ENCODE measurements around the gene DMWD.
A peak's percentile ranks its signal among the peaks of the same experiment; 100 is the strongest.

The DMWD gene, protein sequence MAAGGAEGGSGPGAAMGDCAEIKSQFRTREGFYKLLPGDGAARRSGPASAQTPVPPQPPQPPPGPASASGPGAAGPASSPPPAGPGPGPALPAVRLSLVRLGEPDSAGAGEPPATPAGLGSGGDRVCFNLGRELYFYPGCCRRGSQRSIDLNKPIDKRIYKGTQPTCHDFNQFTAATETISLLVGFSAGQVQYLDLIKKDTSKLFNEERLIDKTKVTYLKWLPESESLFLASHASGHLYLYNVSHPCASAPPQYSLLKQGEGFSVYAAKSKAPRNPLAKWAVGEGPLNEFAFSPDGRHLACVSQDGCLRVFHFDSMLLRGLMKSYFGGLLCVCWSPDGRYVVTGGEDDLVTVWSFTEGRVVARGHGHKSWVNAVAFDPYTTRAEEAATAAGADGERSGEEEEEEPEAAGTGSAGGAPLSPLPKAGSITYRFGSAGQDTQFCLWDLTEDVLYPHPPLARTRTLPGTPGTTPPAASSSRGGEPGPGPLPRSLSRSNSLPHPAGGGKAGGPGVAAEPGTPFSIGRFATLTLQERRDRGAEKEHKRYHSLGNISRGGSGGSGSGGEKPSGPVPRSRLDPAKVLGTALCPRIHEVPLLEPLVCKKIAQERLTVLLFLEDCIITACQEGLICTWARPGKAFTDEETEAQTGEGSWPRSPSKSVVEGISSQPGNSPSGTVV

DNA sequence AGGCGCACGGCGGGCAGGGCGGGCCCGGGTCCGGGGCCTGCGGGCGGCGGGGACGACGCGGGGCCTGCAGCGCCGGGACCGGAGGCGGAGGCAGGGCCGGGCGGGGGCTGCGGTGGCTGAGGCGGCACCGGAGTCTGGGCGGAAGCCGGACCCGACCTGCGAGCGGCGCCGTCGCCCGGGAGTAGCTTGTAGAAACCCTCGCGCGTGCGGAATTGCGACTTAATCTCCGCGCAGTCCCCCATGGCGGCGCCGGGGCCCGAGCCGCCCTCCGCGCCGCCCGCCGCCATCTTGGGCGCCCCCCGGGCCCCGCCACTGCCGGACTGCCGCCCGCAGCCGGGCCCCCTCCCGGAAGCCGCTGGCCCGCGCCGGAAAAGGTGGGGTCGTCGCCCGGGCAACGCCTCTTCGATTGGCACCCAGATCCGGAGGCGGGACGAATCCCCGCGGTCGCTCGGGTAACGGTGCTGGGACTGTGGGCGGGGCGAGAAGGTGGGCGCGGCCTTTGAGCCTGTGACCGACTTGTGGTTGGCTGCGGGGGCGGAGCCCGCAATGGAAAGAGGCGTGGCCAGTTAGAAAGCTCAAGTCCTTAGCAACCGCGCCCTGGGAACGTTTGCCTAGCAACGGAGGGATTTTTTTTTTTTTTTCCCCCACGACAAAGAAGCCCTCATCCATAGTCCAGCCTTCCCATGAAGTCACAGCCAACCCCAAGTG is at the start of gene DMWD:
DMWD (minus strand) TSS at position 376 of the 708 bp plus-strand sequence; CDS start at position 287, 89 bp downstream.
- peak; percentile 98 to 100 (median 99) for DNase-seq

DNA sequence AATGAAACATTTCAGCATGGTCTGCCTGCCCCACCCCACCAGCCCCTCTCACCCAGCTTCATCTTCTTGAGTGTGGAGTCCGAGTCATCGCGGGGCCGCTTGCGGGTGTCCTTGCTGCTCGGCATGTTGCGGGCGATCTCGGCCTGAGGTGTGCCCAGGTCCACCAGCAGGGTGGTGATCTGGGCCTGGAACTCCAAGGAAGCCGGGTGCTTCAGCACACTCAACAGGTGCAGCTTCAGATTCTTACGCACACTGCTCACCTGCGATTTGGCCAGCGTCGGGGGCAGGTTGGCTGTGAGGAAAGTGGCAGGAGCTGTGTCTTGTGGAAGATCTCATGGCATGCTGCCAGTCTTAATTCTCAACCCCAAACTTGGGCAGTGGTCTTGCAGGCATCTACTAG is 49.6 kb upstream of the DMWD start:
- DNase-seq: no peak

DNA sequence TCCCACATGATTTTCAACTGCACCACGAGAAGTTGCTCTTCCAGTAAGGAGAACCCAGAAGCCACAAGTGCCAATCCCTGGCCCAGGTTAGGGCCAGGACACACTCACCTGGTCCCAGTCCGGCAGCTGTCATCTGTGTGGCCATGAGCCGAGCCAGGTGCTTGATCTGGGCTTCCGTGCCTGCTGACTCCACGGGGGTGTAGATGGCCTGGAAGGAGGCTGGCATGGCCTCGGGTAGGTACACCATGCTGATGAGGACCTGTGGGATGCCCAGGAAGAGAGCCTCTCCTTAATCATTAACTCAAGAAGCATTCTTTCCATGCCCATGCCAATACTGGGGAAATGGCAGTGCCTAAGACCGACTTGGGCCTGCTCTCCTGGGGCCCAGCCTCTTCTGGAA is 42.3 kb upstream of the DMWD start:
- no peak for DNase-seq

DNA sequence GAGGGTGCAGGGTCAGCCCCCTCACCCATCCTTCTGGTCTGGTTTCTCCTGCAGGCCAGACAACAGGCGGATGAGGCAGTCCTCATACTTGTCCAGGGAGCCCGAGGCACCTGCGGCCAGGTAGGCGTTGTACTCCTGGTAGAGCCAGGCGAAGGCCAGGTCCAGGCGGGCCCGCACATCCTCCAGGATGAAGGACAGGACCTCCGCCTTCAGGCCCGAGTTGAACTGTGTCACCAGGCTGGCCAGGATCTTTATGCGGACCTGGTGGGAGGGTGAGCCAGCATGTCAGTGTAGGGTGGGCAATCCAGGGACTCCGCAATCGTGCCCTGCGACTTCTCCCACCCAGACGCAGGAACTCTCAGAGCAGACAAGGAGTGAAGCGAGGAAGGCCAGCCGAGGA is 36.3 kb upstream of the DMWD start:
- DNase-seq: no peak

DNA sequence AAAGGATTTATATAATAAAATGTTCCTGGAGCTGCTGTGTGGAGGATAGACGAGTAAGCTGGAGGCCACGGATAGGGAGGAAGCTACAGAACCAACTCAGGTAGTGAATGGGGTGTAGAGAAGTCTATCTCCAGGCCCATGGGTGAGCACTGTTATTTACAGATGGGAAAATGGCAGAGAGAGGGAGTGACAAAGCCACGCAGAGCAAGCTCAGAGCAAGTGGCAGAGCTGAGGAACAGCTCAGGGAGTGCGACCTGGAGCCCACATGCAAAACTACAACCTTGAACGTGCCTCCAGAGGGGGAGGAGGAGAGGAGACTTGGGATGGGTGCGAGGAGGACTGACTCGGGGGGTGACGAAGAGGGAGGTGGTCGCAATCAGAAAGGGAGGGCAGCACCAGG is 35.9 kb upstream of the DMWD start:
- no peak for DNase-seq

DNA sequence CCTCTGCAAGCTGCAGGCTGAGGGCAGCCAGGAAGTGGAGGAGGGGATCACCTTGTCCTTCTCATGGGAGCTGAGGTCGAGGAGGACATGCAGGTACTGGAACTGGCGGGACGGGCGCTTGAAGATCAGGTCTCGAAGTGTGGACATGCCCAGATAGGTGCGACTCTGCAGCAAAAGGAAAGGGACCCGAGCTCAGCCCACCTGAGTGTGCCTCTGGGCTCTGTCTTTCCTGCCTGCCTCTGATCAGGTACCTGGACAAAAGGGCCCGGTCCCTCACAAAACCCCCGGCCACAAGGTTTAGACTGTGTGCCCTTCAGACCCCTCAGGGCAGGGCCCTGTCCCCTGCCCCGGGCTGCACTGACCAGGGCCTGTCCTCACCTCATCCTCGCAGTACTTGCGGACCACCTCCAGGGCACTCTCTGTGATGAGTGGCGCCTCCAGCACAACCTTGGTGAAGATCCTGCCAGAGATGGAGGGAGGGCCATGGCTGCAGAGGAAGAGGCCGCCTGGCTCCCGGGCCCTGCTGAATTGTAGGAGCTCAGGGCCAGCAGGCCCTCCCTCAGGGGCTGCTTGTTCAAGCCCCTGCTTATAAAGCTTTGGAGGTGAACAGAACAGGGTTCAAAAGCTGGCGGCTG is 34.9 kb upstream of the DMWD start:
- no peak for DNase-seq

DNA sequence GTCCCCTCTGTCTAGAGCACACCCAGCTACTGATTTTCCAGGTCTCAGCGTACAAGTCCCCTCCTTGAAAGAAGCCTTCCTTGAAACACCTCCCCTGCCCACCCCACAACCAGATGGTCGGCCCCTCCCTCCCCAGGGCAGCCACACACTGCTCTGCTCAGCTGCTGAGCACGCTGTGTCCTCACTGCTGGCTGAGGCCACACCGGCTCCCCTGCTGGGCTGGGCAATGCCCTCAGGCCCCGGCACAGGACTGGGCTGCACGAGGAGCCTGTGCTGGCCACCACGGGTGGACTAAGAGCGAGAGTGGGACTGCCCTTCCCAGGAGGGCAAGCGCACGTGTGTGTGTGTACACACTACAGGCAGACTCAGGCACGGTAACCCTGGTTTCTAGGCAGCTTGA is 34.3 kb upstream of the DMWD start:
- DNase-seq: no peak

DNA sequence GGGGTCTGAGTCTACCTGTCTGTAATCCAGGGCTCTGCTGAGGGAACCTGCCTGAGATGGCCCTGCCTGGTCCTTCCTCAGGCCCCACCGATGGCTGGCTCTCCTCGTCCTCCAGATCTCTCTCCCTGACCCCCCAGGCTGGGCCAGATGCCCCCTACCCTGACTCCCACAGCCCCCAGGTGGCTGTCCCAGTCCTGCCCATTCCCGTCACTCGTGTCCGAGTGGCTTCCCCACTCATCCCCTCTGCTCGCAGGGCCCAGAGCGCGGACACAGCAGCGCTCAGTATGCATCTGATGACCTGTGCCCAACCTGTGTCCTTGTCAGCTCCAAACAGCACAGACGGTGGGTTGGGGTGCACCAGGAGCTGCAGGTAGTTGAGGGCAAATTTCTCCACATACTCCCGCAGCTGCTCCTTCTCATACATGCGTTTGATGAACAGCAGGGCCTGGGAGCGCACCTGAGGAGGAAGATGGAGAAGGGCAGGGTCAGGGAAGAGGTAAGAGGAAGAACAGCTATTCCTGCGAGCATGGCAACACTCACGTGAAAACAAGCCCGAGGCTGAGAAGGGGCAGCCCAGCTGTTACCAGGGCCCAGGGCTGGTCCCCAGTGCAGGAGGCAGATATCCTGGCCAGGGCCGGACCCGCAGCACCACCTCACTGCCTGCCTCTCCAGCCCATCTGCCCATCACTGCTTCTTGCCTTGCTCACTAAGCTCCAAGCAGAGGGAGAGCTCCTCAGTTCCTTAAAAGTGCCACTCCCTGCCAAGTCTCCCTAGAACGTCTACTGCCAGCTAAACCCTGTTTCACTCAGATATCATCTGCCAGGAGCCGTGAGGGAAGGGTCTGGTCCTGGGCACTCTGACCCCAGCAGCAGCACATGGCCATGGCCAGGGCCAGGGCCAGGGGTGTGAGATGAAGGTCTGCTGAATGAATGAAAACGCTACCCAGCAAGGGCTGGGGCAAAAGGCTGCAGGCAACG is 33.6 kb upstream of the DMWD start:
- DNase-seq: no peak

DNA sequence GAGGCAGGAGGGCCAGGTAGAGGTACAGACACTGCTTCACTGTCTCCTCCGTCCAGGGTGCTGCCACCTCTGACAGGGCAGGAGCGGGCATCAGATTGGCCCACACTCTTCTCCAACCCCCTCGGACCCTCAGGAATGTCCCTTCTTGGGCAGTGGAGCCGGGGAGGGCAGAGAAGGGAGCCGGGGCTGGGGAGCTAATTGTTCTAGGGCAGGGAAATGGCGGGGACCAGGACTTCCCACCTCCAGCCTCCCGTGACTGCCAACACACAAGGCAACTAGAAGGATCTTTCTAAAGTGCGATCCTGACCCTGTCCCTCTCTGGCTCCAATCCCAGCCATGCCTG is 32.6 kb upstream of the DMWD start:
- no peak for DNase-seq

DNA sequence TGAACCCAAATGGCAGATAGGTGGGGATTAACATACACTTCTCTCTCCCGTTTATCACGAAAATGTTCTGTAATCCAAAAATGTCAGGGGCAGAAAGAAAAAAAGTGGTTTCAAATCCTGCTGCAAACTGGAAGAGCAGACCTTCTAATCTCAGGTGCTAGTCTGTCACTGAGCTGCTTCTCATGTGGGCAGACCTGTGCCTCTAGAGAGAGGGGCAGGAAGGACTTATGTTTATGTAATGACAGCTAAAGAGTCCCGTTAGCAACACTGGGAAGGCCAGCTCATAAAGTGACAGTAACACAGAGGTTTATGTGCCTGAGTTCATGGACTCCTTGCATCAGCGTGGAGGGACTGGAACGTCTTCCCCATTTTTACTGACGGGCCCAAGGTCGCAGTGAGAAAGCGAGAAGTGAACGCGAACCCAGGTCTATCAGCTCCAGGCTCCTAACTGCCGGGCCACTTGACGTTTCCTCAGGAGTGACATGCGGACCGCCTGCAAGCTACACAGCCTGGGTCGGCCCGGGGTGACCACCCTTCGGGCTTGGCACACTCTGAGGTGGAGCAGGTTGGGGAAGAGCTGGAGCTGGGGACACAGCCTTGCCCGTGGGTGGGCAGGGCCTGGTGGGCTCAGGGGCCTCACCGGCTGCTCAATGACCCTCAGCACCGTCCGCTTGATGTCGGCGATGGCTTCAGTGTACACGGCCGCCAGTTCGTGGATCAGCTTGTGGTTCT is 32.1 kb upstream of the DMWD start:
- peak in 1 of 3 experiments; percentile 39 for DNase-seq

DNA sequence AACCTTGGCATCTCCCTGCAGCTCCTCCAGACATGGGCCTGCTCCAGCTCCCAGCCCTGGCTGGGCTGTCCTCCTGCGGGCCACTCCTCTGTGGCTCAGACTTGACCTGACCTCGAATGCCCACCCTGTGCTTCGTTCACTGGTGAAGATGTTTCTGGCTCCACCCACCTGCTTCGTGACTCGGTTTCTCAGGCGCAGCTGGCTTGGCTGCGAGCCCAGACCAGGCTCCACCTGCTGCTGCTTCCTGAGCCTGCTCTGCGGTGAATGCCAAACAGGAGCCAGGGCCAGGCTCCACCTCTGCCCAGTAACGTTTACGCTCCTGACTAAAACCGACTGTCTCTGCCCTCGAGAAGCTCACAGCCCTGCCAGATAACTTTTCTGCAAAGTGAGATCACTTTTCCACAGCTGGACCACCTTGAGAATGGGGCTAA is 31.4 kb upstream of the DMWD start:
- peak; percentile 57 to 86 (median 73) for DNase-seq

DNA sequence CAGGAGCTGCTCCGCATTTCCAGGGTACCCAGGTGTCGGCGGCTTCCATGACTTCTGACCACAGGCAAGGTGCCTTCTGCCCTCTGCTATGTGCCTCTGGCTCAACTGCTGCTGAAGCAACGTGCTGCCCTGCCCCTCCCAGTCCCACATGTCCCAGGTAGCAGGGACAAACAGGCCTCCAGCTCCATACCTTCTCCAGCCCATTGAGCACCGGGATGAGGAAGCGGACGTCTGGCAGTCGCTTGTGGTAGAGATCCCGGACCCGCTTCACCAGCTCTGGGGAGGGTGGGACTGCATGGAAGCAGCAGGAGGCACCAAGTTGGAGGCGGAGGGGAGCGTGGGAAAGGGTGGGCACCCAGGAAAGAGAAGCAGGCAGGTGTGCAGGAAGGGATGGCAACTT is 30.5 kb upstream of the DMWD start:
- DNase-seq: no peak

DNA sequence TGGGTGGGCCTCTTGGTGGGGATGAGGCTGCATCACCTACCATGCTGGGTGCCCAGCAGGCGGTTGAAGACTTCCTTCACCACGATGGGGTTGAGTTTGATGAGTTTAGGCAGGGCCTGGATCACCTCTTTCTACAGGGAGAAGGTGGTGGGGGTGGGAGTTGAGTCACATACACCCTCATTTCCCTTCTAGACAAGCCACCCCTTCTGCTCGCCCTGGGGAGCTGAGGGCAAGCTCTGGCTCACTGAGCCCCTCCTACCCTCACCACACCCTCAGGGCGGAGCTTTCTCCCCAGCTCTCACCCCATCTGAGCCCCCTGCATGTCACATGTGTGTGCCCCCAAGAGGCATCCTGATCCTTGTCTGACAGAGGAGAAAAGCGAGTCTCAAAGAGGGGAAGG is 30.1 kb upstream of the DMWD start:
- DNase-seq: no peak

DNA sequence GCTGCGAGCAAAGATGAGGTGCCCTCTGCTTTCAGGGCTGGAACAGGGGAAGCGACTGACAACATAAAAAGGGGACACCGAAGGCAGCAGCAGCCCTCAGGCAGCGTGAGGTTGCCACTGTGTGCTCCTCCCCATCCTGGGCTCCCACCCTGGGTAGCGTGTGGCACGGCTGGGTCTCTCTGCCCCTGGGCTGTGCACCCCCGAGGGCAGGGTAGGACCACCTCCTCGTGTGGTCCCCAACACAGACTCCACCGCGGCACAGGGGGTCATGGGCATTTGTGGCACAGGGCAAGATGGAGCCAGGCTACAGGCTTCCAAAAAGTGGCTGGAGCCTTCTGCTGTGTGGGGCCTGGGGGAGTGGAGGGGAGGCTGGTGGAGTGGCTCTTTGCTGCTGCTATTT is 28.9 kb upstream of the DMWD start:
- DNase-seq: no peak

DNA sequence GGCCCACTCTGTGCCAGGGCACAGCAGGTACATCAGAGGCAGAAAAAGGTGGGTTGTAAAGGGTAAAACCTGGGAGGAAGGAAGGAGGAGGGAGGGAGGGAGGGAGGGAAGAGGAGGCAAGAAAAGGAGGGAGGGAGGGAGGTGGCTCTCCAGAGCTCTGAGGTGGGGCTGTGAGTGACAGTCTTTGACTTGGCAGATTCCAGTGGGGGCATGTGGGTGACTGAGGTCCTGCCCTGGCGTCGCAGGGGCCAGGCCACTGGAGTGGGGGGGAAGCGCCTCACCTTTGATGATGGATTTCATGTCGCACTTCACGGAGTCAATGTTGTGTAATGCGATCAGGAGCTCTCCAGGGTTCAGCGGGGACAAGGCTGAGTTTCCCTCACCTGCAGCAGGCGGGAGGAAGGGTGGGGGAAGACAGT is 28.5 kb upstream of the DMWD start:
- peak in 1 of 3 experiments; percentile 35 for DNase-seq

DNA sequence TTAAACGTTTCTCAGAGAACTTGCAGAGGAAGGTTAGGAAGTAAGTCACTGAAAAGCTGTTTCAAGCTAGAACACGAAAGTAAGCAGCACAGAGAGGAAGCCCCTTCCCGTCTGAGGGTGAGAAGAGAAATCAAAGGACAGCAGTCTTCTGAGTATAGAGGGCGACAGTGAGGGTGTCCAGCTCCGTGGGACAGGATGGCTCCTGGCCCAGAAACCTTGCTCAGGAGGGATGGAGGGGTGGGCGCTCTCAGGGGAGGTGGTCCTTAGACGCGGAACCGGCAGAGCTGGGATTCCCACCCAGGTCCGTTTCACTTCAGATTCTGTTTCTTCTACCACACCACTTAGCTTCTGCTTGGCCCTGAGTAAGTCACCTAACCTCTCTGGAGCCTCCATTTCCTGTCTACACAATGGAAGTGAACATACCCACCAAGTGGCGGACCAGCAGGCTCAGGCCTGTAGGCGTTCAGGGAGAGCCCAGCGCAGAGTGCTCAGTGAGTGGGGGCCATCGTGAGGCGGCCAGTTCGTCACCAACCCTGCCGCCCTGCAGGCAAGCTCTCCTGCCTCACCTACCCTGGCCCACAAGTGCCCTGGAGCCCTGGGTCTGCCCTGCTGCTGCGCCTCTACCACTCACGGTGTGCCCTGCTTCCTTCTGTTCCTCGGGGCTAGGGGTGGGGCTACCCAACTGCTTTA is 27.9 kb upstream of the DMWD start:
- DNase-seq: no peak

DNA sequence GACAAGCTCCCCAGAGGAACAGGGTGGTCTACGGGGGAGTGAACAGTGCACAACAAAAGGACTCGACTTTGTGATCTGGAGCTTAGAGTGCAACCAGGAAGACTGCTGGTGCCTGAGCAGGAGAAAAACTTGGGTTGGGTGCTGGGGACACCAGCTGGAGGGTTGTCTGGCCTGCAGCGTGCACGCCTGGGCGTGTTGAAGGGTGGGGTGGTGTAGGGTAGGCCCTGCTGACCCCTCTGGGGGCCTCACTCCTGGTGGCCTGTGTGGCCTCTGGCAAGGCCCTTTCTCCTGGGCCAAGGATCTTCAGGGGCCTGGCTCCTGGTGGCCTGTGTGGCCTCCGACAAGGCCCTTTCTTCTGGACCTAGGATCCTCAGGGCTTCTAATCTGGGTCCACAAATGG is 27.1 kb upstream of the DMWD start:
- no peak for DNase-seq

DNA sequence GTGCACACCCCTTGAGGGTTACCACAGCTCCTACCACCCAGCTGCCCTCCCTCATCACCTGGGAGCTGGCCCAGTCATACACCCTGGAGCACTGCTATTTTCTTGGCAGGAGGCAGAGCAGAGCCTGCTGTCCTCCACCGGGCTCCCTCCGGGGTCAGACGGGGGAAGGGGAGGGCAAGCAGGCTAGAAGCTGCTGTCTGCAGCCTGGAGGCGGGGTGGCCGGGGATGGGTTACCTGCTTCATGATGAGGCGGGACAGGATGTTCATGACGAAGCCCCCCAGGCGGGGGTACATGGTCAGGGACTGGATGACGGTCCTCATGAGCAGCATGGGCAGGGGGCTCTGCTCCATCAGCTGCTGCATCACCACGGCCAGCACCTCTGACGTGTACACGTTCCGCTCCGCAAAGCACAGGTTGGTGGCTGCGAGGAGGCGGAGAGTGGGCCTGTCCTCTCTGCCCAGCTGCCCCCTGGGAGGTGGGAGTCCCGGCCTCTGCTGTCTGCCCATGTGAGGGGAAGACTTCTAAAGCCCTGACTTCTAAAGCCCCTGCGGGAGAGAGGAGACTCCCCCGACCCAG is 25.2 kb upstream of the DMWD start:
- peak in 2 of 3 experiments; percentile 28 to 37 for DNase-seq

DNA sequence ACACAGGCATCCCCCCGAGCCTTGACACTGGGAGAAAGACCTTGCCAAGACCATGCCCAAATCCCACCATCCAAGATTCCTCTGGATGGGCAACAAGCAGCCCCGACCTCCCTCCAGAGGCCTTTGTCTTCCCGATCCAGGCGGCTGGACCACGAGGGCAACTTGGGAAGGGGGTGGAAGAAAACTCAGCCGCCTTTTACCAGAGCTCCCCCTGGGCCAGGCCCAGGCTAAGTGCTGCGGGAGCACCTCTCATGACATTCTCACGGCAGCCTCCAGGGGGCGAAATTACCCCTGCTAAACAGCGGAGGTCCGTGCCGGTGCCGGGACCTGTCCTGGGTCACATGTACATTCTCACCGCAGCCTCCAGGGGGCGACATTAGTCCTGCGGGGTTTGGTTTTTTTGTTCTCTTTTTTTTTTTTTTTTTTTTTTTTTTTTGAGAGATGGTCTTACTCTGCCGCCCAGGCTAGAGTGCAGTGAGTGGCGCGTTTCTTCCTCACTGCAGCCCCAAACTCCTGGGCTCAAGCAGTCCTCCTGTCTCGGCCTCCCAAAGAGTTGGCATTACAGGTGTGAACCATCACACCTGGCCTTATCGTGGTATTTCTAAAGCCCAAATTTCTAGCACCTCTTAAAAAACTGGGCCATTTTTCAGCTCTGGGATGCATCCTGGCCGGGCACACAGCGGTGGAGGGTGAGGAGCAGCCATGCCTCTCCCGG is 24.5 kb upstream of the DMWD start:
- peak; percentile 40 to 96 (median 67) for DNase-seq
